IMR-90 (cell line): Measurements from ENCODE around the gene PTH2. TPM values are rescaled to one million over a fixed set of nuclear protein-coding genes. Genes with fewer than 3 reads are reported as not detected.

ENCODE experiments used
- ATAC-seq: fragments of 200-7000 bp; cut with Tn5 transposase; 2 replicates; pipeline ENCODE4 v1.9.1; 2020; ENCODE audit warnings: low read depth, mild to moderate bottlenecking, moderate library complexity
- BruUV-seq: library from RNA; stranded (reverse); fragments of 400-500 nt; replicated peaks from 2 replicates; lab custom pipeline; 2021; lab: Mats Ljungman, UMichigan
- CTCF ChIA-PET: fragments of 300-600 bp; formaldehyde crosslinking; extraction: SDS; loops from one replicate; lab custom pipeline; 2021; ENCODE audit warnings: antibody characterized with exemption; lab: Yijun Ruan, JAX
- POLR2A ChIA-PET: fragments of 300-600 bp; sonication (Branson Sonifier 250); formaldehyde crosslinking; loops from one replicate; lab custom pipeline; 2022; ENCODE audit warnings: antibody characterized with exemption; ENCODE audit not compliant: unreplicated experiment; lab: Charles Lee
- DNase-seq: peaks from one replicate; pipeline ENCODE4 v3.0.0; 2013
- H2AFZ ChIP-seq: replicated peaks from 2 replicates; pipeline ENCODE3; 2013; ENCODE audit warnings: low read length, mild to moderate bottlenecking; ENCODE audit not compliant: poor library complexity
- H2AK5ac ChIP-seq: 2 replicates; pipeline ENCODE4 v1.6.1; 2013; ENCODE audit warnings: low read depth, low read length, inconsistent platforms
- H2AK9ac ChIP-seq: replicated peaks from 2 replicates; pipeline ENCODE3; 2013; ENCODE audit warnings: mild to moderate bottlenecking, low read depth, low read length, moderate library complexity; ENCODE audit not compliant: poor library complexity
- H2BK120ac ChIP-seq: 2 replicates; pipeline ENCODE4 v1.6.1; 2013; ENCODE audit warnings: low read depth, low read length, inconsistent platforms
- H2BK15ac ChIP-seq: 3 replicates; pipeline ENCODE4 v1.6.1; 2013; ENCODE audit warnings: low read depth, low read length, inconsistent platforms
- H2BK20ac ChIP-seq: 2 replicates; pipeline ENCODE4 v1.6.1; 2013; ENCODE audit warnings: low read depth, mild to moderate bottlenecking, inconsistent platforms, low read length, moderate library complexity
- H2BK5ac ChIP-seq: 2 replicates; pipeline ENCODE4 v1.6.1; 2013; ENCODE audit warnings: mild to moderate bottlenecking, low read depth, low read length, inconsistent platforms; ENCODE audit not compliant: poor library complexity, severe bottlenecking
- H3K14ac ChIP-seq: replicated peaks from 2 replicates; pipeline ENCODE4 v1.6.1; 2013; ENCODE audit warnings: low read depth, low read length, inconsistent platforms
- H3K18ac ChIP-seq: 2 replicates; pipeline ENCODE4 v1.6.1; 2013; ENCODE audit warnings: low read depth, low read length, control low read depth
- H3K23ac ChIP-seq: 2 replicates; pipeline ENCODE4 v1.6.1; 2013; ENCODE audit warnings: low read depth, low read length, inconsistent platforms
- H3K27ac ChIP-seq: 2 replicates; pipeline ENCODE4 v1.5.1; 2013; ENCODE audit warnings: mild to moderate bottlenecking, control low read depth, low read length; ENCODE audit not compliant: insufficient read depth
- H3K27me3 ChIP-seq: 2 replicates; pipeline ENCODE4 v1.6.1; 2013; ENCODE audit warnings: low read length; ENCODE audit not compliant: control insufficient read depth, insufficient read depth
- H3K36me3 ChIP-seq: 2 replicates; pipeline ENCODE4 v1.6.1; 2013; ENCODE audit warnings: low read length, mixed read lengths; ENCODE audit not compliant: control insufficient read depth, insufficient read depth
- H3K4ac ChIP-seq: 2 replicates; pipeline ENCODE4 v1.6.1; 2013; ENCODE audit warnings: low read depth, low read length, inconsistent platforms
- H3K4me1 ChIP-seq: 2 replicates; pipeline ENCODE4 v1.6.1; 2013; ENCODE audit warnings: low read length, mixed read lengths; ENCODE audit not compliant: control insufficient read depth, insufficient read depth
- H3K4me2 ChIP-seq: 2 replicates; pipeline ENCODE4 v1.6.1; 2013; ENCODE audit warnings: low read depth, mild to moderate bottlenecking, control low read depth, low read length, moderate library complexity
- H3K4me3 ChIP-seq: 2 replicates; pipeline ENCODE4 v1.5.1; 2013; ENCODE audit warnings: low read depth, mild to moderate bottlenecking, control low read depth, low read length, moderate library complexity; ENCODE audit not compliant: insufficient read depth
- H3K56ac ChIP-seq: 2 replicates; pipeline ENCODE4 v1.6.1; 2013; ENCODE audit warnings: low read length, inconsistent platforms; ENCODE audit not compliant: insufficient read depth; ENCODE audit errors: extremely low read depth
- H3K79me1 ChIP-seq, 2 experiments: 2 replicates each; pipeline ENCODE4 v1.6.1; 2013; ENCODE audit warnings: low read length in 2 of 2, inconsistent platforms in 1 of 2, low read depth in 1 of 2
- H3K9ac ChIP-seq: 2 replicates; pipeline ENCODE4 v1.6.1; 2013; ENCODE audit warnings: low read depth, low read length, control low read depth
- H3K9me1 ChIP-seq: 2 replicates; pipeline ENCODE4 v1.6.1; 2013; ENCODE audit warnings: low read length, inconsistent platforms; ENCODE audit not compliant: insufficient read depth
- H3K9me3 ChIP-seq: 2 replicates; pipeline ENCODE4 v1.6.1; 2013; ENCODE audit warnings: low read length; ENCODE audit not compliant: control insufficient read depth, insufficient read depth
- H4K20me1 ChIP-seq: 2 replicates; pipeline ENCODE4 v1.6.1; 2013; ENCODE audit warnings: low read length, inconsistent platforms; ENCODE audit not compliant: insufficient read depth
- H4K5ac ChIP-seq: 2 replicates; pipeline ENCODE4 v1.6.1; 2013; ENCODE audit warnings: mild to moderate bottlenecking, low read depth, low read length, control low read depth
- H4K8ac ChIP-seq, 2 experiments: 2 replicates each; pipeline ENCODE4 v1.6.1; 2013; ENCODE audit warnings: low read depth in 2 of 2, low read length in 2 of 2, control low read depth in 1 of 2, inconsistent platforms in 1 of 2
- H4K91ac ChIP-seq: 2 replicates; pipeline ENCODE4 v1.6.1; 2013; ENCODE audit warnings: low read depth, low read length, inconsistent platforms; ENCODE audit not compliant: insufficient read depth
- ELK1 ChIP-seq: fragments of 150-350 bp; IDR thresholded peaks from 2 replicates; pipeline ENCODE4 v1.6.1; 2016; ENCODE audit warnings: low read depth, mild to moderate bottlenecking, low read length, moderate library complexity, borderline replicate concordance
- FOS ChIP-seq: fragments of 150-350 bp; IDR thresholded peaks from 2 replicates; pipeline ENCODE4 v1.6.1; 2016; ENCODE audit warnings: low read depth, low read length
- MAZ ChIP-seq: IDR thresholded peaks from 2 replicates; pipeline ENCODE4 v1.6.1; 2012; ENCODE audit warnings: low read depth, mild to moderate bottlenecking, low read length, improper control_type of control experiment, moderate library complexity, borderline replicate concordance
- NFE2L2 ChIP-seq: fragments of 150-350 bp; IDR thresholded peaks from 2 replicates; pipeline ENCODE4 v1.6.1; 2016; ENCODE audit warnings: low read depth, mild to moderate bottlenecking, low read length
- POLR2A ChIP-seq: IDR thresholded peaks from 2 replicates; pipeline ENCODE4 v1.6.1; 2012; ENCODE audit warnings: mild to moderate bottlenecking, low read depth, low read length
- RAD21 ChIP-seq: IDR thresholded peaks from 2 replicates; pipeline ENCODE4 v1.6.1; 2012; ENCODE audit warnings: low read length, improper control_type of control experiment
- RCOR1 ChIP-seq: IDR thresholded peaks from 2 replicates; pipeline ENCODE4 v1.6.1; 2012; ENCODE audit warnings: mild to moderate bottlenecking, low read length, improper control_type of control experiment; ENCODE audit not compliant: insufficient replicate concordance
- RFX5 ChIP-seq: IDR thresholded peaks from 2 replicates; pipeline ENCODE4 v1.8.0; 2012; ENCODE audit warnings: low read depth, mild to moderate bottlenecking, low read length, moderate library complexity
- USF2 ChIP-seq: fragments of 150-350 bp; IDR thresholded peaks from 2 replicates; pipeline ENCODE4 v1.6.1; 2017; ENCODE audit warnings: mild to moderate bottlenecking, antibody characterized with exemption, low read length, low read depth
- WGBS, 2 experiments: methylation state at CpG; one replicate each; pipeline versions ENCODE4 v1.1.5 to v1.1.7; 2013; ENCODE audit warnings: missing lambda C conversion rate in 2 of 2; ENCODE audit not compliant: insufficient read length in 1 of 2; ENCODE audit errors: extremely low coverage in 2 of 2; 5-methylcytosine and 5-hydroxymethylcytosine counted together
- dilution Hi-C: fragments of 300-500 bp; cut with HindIII; formaldehyde crosslinking; loops from one replicate; pipeline ENCODE4 v1.14.3; 2018; ENCODE audit warnings: low sequenced_read_pairs; ENCODE audit not compliant: unreplicated experiment
- in situ Hi-C: fragments of 300-500 bp; cut with MboI; formaldehyde crosslinking; loops from 3 replicates; pipeline ENCODE4 v1.14.3; 2019; ENCODE audit warnings: low sequenced_read_pairs, inconsistent platforms, mixed read lengths
- intact Hi-C: fragments of 100-400 bp; cut with micrococcal nuclease; formaldehyde crosslinking; loops from 2 replicates; pipeline ENCODE4 v1.10.0; 2022
- polyA plus RNA-seq, 3 experiments: library from polyadenylated mRNA; depleted of rRNA; stranded (reverse); fragments of >200 nt; gene quantifications; 2 replicates each; pipeline ENCODE4 v1.2.3, GENCODE V29; 2012; ENCODE audit warnings: low replicate concordance in 1 of 3
- total RNA-seq: library from RNA; depleted of rRNA; stranded (reverse); fragments of >200 nt; gene quantifications from 2 replicates; pipeline ENCODE4 v1.2.3, GENCODE V29; 2012
- TF ChIP-seq, protein P1 (sequence below): conservative IDR thresholded peaks from 2 replicates; pipeline ENCODE4 v1.5.1; 2012; ENCODE audit warnings: mild to moderate bottlenecking, low read depth, low read length, improper control_type of control experiment

PTH2 gene
- total and polyA plus RNA-seq, 2 of the 4 experiments (the other 2 are of a cell fraction): not detected

DNA sequence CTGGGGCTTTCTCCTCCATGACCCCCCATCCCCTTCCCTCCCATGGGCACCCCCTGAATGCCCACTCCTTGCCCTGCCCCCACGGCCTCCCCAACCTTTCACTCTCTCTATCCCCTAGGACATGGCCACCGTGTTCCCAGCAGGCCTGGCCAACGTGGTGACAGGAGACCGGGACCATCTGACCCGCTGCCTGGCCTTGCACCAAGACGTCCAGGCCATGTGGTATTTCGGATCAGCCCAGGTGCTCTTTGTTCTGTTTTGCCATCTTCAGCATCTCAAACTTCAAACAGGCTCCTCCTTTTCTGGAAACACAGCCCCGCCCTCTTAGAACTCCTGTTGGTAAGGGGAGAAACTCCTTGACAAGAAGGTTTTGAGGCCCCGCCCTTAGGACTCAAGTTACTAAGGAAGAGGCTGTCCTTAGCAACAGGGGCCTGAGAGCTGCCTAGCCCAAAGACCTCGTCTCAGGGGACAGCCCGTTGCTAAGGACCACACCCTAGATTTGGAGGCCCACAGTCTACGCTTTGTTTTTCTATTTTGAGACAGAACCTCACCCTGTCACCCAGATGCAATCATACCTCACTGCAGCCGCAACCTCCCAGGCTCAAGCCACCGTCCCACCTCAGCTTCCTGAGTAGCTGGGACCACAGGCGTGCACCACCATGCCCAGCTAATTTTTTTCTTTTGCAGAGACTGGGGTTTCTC, 45.7 kb upstream of the PTH2 start:
- no peak overlapping the region for H2BK120ac ChIP-seq
- ATAC-seq (no peak; the same call in 1 of the 2 replicates), DNase-seq (no peak)
- no peak overlapping the region for H2BK5ac ChIP-seq
- dilution Hi-C loops: no loop called here
- H3K56ac ChIP-seq: no peak overlapping the region
- ChIA-PET POLR2A (no interaction called here), CTCF (no interaction called here)
- H3K9me1 ChIP-seq: peaks cover 7% of the 10 kb centered on the region; the same call in 1 of the 2 replicates
- intact Hi-C loops: no loop called here
- no TSS peak for BruUV-seq
- no peak overlapping the region for H3K18ac ChIP-seq
- H2AK9ac ChIP-seq: peak overlapping the region; percentile 78
- H2AK5ac ChIP-seq: peak overlapping the region; percentile 8; the same call in 1 of the 2 replicates
- no peak overlapping the region for H3K4ac ChIP-seq
- no peak overlapping the region for H3K27ac ChIP-seq
- H3K27me3 ChIP-seq: no peaks in the 10 kb centered on the region
- peaks cover 4% of the 10 kb centered on the region; the same call in 1 of the 2 replicates for H3K4me1 ChIP-seq
- no peak for TF ChIP-seq ELK1
- no peak for TF ChIP-seq MAZ
- no peak for TF ChIP-seq RAD21
- TF ChIP-seq, protein P1, sequence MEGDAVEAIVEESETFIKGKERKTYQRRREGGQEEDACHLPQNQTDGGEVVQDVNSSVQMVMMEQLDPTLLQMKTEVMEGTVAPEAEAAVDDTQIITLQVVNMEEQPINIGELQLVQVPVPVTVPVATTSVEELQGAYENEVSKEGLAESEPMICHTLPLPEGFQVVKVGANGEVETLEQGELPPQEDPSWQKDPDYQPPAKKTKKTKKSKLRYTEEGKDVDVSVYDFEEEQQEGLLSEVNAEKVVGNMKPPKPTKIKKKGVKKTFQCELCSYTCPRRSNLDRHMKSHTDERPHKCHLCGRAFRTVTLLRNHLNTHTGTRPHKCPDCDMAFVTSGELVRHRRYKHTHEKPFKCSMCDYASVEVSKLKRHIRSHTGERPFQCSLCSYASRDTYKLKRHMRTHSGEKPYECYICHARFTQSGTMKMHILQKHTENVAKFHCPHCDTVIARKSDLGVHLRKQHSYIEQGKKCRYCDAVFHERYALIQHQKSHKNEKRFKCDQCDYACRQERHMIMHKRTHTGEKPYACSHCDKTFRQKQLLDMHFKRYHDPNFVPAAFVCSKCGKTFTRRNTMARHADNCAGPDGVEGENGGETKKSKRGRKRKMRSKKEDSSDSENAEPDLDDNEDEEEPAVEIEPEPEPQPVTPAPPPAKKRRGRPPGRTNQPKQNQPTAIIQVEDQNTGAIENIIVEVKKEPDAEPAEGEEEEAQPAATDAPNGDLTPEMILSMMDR: no peak
- TF ChIP-seq RCOR1: no peak
- no peak for TF ChIP-seq NFE2L2
- no peak for TF ChIP-seq POLR2A
- no peak for TF ChIP-seq FOS
- no peak for TF ChIP-seq USF2
- no peak for TF ChIP-seq RFX5
- H3K9me3 ChIP-seq: no peaks in the 10 kb centered on the region
- no peaks in the 10 kb centered on the region for H3K79me1 ChIP-seq
- peak overlapping the region in 1 of 2 experiments; percentile 49; a peak in 1 of 4 replicates for H4K8ac ChIP-seq
- no peak overlapping the region for H3K4me2 ChIP-seq
- WGBS, 2 experiments: 84% methylated on average over 6 of the region's 15 CpGs; no CpG with 5 or more reads in 1 of the 2 experiments
- H3K36me3 ChIP-seq: peaks cover 5% of the 10 kb centered on the region; the same call in 1 of the 2 replicates
- no peak overlapping the region for H3K4me3 ChIP-seq
- no peak overlapping the region for H2BK15ac ChIP-seq
- H2AFZ ChIP-seq: no peak overlapping the region
- no peak overlapping the region for H3K9ac ChIP-seq
- no peak overlapping the region for H4K91ac ChIP-seq
- H4K5ac ChIP-seq: no peak overlapping the region
- in situ Hi-C loops: no loop called here
- H3K23ac ChIP-seq: no peak overlapping the region
- no peak overlapping the region for H2BK20ac ChIP-seq
- no peak overlapping the region for H3K14ac ChIP-seq
- H4K20me1 ChIP-seq: no peaks in the 10 kb centered on the region
